HL-60/S4 treated with phorbol 12-myristate 13-acetate at 8.2 ng/mL for 4 days and 3 days (cell line): ENCODE results near the gene ZC3H12C.
"Not testable (repeated sequence)": the region's sequence is repeated elsewhere in the genome, so short reads cannot be mapped to it uniquely, and the experiment has no call there.

Experiments used
- in situ Hi-C: fragments of 300-500 bp; cut with MboI; formaldehyde crosslinking; loops from 2 replicates; pipeline ENCODE4 v1.15.0; 2022; ENCODE audit warnings: low sequenced_read_pairs

ZC3H12C gene

DNA sequence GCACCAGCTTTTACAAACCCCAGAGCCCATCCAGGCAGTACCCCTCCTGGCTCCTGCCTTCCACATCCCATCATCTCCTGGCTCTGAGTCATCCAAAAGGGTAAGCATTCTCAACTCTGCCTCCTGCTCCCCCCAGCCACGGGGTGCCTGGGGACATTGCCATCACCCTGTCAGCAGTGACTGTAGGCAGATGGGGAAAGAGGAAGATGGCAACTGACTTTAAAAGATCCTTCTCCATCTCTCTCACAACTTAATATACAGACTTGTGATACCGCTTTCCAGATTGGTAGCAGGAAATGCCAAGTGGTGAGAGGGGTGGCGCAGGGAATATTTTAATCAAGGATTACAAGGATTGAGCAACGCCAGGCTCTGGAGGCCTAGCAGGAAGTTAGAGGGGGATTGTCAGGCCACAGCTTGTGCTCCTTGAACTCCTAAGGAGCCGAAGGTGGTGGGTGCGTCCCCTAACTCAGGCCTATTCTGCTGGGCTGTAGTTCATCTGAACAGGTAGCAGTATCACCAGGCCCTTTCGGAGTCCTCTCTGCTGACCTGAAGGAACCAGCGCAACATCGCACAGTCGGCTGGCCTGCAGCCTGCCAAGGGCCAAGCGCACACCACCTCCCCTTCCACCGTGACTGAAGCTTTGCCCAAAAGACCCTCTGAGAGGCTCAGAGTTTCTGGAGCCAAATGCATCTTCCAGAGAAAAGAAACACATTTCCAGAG is 83.3 kb downstream of the ZC3H12C start:
- in situ Hi-C loops = no loop called here

DNA sequence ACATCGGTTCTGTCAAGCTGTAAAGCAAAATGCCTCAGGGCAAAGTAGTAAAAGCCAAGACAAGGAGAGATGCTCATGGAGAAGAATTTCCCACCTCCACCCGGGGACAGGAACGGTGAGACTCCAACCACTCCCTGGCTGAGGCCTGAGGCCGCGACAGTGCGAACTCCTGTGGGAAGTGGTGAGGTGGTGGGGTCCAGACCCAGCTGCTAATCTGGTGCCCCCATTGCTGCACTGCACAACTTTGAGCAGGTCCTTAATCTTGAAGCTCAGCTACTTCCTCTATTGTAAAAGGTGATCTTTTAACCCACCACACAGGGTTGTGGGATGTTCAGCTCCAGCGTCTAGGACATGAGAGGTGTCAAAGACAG is 83.9 kb downstream of the ZC3H12C start:
- in situ Hi-C loops = no loop called here

DNA sequence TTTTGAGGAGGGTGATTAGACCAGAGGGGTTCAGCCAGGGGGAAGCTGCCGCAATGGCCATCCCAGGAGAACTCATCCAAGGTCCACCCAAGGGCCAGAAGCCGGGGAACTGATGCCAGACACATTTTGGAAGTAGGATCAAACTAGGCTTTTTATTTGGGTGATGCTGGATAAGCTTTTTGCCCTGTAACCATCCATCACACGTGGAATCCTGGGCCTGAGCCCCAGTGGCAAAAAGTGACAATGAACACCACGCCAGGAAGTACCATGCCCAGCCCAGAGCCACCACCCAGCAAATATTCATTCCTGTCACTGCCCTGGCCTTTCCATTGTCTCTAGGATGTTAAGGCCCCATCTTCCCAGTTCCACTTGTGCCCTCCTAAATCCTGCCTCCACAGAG is 85.9 kb downstream of the ZC3H12C start:
- in situ Hi-C loops = no loop called here

DNA sequence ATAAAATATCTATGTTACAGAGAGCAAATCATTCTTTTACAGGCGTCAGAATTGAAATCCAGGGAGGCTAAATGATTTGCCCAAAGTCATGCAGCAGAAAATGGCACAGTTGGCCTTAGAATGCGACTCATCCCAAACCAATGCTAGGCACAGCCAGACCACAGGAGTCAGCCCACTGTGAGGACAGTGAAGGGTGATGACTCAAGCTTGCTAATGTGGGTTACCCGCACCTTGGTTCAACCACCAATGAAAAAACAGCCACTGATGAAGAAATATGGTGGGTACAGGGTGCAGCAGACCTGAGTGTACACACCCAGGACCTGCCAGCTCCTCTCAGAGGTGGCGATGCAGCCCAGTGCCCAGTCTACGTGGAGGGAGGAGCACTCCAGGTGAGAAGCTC is 89.7 kb downstream of the ZC3H12C start:
- in situ Hi-C loops = no loop called here

DNA sequence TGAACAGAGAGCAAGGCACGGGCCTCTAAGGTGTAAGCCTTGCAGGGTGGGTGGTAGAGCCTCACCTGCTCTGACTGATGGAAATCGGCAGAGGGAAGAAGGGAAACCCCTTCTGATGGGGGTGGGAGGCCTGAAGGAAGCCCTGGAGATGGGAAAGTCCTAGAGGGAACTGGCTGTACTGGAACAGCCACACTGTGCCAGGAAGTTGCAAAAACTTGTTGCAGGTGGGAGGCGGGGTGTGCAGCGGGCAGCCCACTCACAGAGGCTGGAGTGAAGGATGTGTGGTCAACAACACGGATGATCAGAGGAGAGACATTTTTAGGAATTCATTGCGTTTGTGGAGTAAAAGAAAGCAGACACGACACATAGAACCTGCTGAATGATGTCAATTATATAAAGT is 91.3 kb downstream of the ZC3H12C start:
- in situ Hi-C loops = no loop called here

DNA sequence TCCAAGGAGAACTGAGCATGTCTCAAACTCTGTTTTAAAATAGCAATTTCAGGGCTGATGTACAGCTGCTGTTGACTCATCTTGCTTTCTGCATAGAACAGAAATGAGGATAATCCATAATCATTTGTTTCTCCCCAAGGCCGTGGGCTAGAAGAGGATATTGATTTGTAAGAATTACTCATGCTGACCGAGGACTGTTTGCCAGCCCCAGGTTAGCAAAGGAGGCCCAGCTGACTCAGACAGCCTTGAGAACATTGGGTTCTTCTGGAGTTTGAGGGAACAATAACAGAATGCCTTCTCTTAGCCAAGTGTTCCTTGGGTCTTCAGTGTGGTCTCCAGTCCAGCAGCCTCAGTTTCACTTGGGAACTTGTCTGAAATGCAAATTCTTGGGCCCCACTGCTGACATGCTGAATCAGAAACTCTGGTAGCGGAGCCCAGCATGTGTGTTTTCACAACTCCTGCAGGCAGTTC is 92.0 kb downstream of the ZC3H12C start:
- in situ Hi-C loops = no loop called here

DNA sequence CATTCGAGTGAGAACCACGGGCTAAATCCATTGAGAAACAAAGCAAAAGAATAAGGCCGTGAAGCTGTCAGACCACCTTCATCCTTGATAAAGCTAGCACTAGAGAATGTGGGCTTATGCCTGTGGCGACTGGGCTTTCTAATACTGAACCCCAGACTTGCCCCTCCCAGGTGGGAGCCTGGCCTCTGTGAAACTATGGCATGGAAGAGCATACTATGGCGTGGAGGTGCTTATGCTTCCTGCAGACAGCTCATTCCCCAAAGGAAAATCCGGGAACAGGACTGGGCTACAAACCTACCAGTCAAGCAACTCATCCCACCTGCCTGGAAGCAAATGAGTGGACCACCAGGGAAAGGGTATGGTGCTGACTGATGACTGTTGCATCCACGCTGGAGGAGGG is 92.4 kb downstream of the ZC3H12C start:
- in situ Hi-C loops = no loop called here

DNA sequence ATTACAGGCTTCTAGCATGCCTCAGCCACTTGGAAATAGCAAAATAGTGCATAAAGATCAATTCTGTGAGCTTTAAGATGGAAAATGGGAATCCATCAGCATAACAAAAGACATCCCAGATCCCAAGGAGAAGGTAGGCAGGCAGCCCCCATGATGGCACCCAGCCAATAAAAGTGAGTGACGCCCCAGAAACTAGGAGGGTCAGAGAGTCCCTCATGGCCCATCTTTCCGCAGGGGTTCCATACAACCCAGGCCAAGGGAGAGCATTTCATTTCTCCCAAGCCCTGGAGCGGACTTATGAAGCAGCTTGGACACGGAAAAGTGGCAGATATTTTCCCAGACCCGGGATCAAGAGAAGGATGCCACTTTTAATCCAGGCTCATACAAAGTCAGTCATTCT is 93.3 kb downstream of the ZC3H12C start:
- in situ Hi-C loops = no loop called here

DNA sequence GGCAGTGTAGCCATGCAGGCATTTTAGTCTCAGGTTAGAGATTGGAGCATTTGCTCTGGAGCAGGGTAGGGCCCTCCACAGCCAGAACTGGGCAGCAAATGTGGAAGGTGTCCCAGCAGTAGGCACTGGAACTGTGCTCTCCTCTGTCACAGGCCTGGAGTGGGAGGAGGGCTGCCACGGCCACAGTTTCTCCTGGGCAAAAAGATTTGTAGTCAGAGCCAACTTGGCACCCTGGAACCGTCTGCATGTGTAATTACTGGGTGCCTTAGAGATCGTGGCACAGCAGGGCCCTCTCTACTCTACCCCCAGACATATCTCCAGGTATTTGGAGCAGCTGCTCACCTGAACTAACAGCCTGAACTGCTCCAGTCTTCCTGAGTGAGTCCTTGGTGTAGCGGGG is 93.7 kb downstream of the ZC3H12C start:
- in situ Hi-C loops = no loop called here

DNA sequence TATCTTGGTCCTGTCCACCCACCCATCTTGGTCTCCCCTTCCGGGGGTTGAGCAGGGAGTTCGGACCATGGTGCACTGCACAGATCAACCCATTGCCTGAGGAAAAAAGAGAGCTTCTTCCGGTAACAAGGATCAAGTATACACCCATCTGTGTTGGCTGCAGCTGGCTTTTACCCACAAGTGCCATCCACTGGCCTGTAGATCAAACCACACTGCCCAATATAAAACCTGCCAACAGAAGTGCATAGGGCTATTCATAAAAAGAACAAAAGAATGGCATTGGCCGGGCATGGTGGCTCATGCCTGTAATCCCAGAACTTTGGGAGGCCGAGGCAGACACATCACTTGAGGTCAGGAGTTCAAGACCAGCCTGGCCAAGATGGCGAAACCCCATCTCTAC is 94.5 kb downstream of the ZC3H12C start:
- in situ Hi-C loops = no loop called here

DNA sequence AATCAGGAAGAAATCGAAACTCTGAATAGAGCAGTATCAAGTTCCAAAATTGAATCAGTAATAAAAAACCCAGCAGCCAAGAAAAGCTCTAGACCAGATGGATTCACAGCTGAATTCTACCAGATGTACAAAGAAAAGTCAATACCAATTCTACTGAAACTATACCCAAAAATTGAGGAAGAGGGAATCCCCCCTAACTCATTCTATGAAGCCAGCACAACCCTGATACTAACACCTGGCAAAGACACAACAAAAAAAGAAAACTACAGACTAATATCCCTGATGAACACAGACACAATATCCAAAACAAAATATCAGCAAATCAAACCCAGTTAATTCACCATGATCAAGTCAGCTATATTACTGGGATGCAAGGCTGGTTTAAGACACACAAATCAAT is 97.7 kb downstream of the ZC3H12C start:
- in situ Hi-C loops = no loop called here

DNA sequence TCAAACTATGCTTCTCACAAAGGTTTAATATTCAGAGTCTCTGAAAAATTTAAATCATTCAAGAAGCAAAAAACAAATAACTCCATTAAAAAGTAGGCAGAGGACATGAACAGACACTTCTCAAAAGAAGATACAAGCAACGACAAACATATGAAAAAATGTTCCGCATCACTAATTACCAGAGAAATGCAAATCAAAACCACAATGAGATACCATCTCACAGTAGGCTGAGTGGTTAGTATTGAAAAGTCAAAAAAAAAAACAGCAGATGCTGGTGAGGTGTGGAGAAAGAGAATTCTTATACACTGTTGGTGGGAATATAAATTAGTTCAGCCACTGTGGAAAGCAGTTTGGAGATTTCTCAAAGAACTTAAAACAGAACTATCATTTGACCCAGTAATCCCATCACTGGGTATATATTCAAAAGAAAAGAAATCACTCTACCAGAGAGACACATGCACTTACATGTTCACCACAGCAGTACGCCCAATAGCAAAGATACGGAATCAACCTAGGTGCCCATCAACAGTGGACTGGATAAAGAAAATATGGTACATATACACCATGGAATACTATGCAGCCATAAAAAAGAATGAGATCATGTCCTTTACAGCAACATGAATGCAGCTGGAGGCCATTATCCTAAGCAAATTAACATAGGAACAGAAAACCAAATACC is 99.6 kb downstream of the ZC3H12C start:
- in situ Hi-C loops = not testable (repeated sequence)

DNA sequence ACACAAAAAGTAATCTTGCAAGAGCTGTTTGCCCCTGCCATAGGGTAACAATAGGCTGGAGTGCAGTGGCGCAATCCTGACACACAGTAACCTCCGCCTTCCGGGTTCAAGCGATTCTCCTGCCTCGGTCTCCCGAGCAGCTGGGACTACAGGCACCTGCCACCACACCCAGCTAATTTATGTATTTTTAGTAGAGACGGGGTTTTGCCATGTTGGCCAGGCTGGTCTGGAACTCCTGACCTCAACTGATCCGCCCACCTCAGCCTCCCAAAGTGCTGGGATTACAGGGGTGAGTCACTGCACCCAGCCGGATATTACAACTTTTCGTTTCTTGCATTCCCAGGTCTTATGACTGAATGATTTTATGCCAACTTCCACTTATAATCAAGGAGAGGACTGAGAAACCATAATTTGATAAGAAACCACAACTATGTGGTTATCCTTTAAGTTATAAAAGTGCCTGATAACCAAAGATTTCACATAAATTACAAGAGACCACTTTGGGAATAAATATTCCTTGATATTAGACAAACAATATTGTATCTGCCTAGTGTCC is 101.1 kb downstream of the ZC3H12C start:
- in situ Hi-C loops = not testable (repeated sequence)

DNA sequence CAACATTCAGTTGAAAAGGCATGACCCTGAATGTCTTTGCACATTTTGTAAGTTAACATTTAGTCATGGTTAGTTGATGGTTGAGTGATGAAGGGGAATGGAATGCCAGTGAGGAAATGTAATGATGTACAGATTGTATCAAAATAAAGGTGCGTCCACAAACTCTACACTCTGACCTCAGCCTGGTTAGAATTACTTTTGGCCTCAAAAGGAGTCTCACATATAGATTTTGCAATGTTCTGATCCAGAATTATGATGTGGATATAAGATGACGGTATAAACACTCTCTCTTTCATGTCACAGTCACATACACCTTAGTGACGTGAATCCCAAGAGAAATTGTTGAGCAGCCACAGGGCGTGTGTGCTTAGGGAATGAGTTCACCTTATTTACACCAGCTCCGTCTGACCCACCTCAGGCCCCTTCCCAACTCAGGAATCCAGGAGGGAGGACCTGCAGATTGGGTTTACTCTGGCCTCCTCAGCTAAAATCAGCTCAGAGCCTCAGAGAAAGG is 103.1 kb downstream of the ZC3H12C start:
- in situ Hi-C loops = no loop called here

DNA sequence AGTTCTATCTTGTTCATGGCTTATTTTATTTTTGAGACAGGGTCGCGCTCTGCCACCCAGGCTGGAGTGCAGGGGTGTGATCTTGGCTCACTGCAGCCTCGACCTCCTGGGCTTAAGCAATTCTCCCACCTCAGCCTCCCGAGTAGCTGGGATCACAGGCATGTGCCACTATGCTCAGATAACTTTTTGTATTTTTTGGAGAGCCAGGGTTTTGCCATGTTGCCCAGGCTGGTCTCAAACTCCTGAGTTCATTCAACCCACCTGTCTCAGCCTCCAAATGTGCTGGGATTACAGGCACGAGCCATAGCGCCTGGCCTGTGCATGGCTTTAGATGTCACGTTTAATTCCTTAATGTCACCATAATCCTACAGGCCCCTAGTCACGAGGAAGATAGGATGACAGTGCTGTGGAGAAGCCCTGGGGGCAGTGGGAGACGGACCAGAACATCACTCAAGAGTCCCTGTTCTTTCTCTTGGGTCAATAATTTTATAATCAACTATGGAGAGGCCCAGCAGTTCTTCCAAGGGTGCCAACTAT is 103.8 kb downstream of the ZC3H12C start:
- in situ Hi-C loops = no loop called here

DNA sequence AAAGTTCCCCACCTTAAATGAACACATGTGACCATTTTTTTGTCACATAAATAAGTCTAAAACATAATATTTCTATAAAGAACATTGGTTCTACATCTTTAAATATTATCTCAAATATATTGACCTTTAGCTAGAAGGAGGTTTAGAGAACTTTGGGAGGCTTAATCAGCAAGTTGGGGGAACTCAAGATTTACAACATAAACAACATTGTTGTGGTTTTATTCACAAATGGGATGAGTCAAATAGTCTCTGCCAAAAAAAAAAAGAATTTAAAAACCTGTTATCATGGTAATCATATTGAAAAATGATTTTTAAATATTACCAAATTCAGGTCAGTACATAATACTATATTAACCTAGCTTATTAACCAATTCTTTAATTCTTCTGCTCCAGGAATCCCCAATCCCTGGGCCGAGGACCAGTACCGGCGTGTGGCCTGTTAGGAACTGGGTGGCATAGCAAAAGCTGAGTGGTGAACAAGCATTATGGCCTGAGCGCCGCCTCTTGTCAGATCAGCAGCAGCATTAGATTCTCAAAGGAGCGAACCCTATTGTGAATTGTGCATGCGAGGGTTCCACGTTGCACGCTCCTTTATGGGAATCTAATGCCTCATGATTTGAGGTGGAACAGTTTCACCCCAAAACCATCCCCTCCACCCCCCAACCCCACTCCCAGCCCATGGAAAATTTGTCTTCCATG is 105.0 kb downstream of the ZC3H12C start:
- in situ Hi-C loops = no loop called here

DNA sequence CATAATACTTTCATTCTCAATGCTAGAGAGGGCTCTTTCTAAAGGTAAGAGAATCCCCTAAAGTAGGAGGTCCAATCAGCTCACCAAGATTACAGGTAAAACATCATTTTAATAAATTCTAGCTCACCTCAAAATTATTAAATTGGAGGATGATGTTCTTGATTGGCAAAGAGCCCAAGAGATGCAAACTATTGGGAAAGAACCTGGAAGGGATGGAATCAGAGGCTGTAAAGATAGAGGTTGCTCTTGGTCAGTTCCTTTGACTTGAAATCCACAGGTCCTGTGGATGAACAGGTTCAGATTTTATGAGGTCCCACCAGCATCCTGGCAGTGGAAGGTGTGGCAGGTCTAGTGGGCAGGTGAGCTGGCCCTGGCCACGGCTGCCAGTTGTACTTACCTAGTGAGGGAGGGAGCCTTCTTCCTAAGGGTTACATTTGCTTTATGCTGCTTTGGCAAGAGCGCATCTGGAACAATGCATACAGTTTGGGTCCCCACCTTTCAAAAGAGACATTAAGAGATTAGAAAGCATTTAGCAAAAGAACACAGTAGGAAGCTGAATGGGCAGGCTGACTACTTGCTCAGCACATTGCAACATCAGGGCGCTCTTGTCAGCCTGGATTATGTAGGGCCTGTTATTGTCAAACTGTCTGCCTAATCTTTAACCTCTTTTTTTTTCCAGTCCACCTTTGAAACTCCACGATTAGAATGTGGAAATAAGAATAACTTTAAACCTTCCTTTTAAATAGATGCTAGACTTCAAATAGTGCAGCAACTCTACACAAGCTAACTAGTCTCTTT is 106.2 kb downstream of the ZC3H12C start:
- in situ Hi-C loops = no loop called here

DNA sequence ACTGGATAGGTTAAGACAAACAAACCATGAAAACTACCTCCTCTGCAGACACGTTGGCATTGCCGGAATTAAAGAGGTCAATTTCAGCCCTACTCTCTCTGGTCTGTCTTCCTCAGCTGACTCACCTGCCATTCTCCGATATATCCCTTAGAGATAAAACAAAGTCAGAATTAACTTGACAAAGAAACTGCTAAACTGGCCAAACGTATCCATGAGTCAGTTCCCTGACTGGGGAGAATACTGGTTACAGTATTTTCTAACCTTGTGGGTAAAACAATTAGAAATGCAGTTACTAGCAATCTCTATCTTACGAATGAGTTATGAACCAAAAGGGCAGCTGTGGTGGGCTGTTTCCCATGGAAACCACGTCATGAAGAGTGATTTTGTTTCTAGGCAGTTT is 107.0 kb downstream of the ZC3H12C start:
- in situ Hi-C loops = loop anchor here (25.0 kb wide), 1 partner anchor 187 kb away; no protein-coding TSS in a partner anchor

DNA sequence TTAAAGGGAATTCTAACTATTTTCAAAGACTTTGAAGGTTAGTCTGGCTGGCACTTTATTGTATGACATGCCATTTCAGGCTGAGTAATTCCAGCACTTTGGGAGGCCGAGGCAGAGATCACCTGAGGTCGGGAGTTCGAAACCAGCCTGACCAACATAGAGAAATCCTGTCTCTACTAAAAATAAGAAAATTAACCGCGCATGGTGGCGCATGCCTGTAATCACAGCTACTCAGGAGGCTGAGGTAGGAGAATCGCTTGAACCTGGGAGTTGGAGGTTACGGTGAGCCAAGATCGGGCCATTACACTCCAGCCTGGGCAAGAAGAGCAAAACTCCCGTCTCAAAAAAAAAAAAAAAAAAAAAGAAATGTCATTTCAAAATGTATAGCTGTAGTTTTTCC is 107.6 kb downstream of the ZC3H12C start:
- in situ Hi-C loops = loop anchor here (25.0 kb wide), 1 partner anchor 186 kb away; no protein-coding TSS in a partner anchor

DNA sequence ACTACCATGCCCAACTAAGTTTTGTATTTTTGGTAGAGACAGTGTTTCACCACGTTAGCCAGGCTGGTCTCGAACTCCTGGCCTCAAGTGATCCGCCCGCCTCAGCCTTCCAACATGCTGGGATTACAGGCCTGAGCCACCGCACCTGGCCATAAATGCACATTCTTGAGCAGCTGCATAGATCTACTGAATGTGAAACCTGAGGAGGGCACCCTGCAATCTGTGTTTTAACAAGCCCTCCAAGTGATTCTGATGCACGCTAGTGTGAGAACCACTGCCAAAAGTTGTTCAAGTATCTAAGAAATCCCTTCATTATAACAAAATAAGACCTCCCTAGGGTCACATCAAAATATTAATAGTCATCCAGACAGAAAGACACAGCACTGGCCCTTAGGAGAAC is 113.9 kb downstream of the ZC3H12C start:
- in situ Hi-C loops = loop anchor here (25.0 kb wide), 1 partner anchor 180 kb away; no protein-coding TSS in a partner anchor
